22Rv1 (cell line): ENCODE measurements around the gene BTBD9.
A peak's percentile ranks its signal among the peaks of the same experiment; 100 is the strongest.

Experiments used
- H3K27ac ChIP-seq: fragments of 450-650 bp; 2 replicates; pipeline ENCODE4 v1.5.1; 2017
- CTCF ChIP-seq: fragments of 450-650 bp; IDR thresholded peaks from 2 replicates; pipeline ENCODE4 v1.5.1; 2017; ENCODE audit warnings: mild to moderate bottlenecking
- ZFX ChIP-seq: fragments of 450-650 bp; IDR thresholded peaks from 2 replicates; pipeline ENCODE4 v1.6.1; 2017; ENCODE audit warnings: antibody characterized with exemption, borderline replicate concordance

BTBD9 gene

GRCh38 chr6:38639498-38640215 lies at the start of gene BTBD9:
Gene BTBD9, minus strand, starts transcription at chr6:38639929.
- TF ChIP-seq ZFX, result no peak
- no peak for TF ChIP-seq CTCF
- H3K27ac ChIP-seq, result peak within 1 kb of the TSS; percentile 62

- H3K27ac ChIP-seq, result no peak overlapping the region
- TF ChIP-seq CTCF, result no peak
- TF ChIP-seq ZFX, result no peak
Measured at GRCh38 chr6:38688579-38689087, 48.9 kb upstream of the BTBD9 start.

- 0 out of 2 replicates have a peak overlapping the region, but pooled peaks have one; percentile 7 for H3K27ac ChIP-seq
- TF ChIP-seq CTCF, result no peak
- no peak for TF ChIP-seq ZFX
Measured at GRCh38 chr6:38687549-38687948, 47.8 kb upstream of the BTBD9 start.

- TF ChIP-seq CTCF, result no peak
- no peak for TF ChIP-seq ZFX
- H3K27ac ChIP-seq, result 0 out of 2 replicates have a peak overlapping the region, but pooled peaks have one; percentile 7
Measured at GRCh38 chr6:38687043-38687353, 47.3 kb upstream of the BTBD9 start.

GRCh38 chr6:38686270-38687042 lies 46.7 kb upstream of the BTBD9 start:
- 0 out of 2 replicates have a peak overlapping the region, but pooled peaks have one; percentile 7 for H3K27ac ChIP-seq
- no peak for TF ChIP-seq ZFX
- no peak for TF ChIP-seq CTCF

GRCh38 chr6:38684904-38685303 lies 45.2 kb upstream of the BTBD9 start:
- H3K27ac ChIP-seq, result no peak overlapping the region
- TF ChIP-seq CTCF (no peak), ZFX (no peak)

GRCh38 chr6:38684237-38684636 lies 44.5 kb upstream of the BTBD9 start:
- H3K27ac ChIP-seq, result no peak overlapping the region
- no peak for TF ChIP-seq CTCF
- no peak for TF ChIP-seq ZFX
